HG03354 (cell line): ENCODE data around the gene ZMIZ1.

Experiments used
- ATAC-seq: cut with Tn5 transposase; IDR thresholded peaks from one replicate; pipeline ENCODE4 v1.9.1; 2021; ENCODE audit warnings: mild to moderate bottlenecking; ENCODE audit not compliant: unreplicated experiment, poor library complexity, severe bottlenecking

The ZMIZ1 gene

DNA sequence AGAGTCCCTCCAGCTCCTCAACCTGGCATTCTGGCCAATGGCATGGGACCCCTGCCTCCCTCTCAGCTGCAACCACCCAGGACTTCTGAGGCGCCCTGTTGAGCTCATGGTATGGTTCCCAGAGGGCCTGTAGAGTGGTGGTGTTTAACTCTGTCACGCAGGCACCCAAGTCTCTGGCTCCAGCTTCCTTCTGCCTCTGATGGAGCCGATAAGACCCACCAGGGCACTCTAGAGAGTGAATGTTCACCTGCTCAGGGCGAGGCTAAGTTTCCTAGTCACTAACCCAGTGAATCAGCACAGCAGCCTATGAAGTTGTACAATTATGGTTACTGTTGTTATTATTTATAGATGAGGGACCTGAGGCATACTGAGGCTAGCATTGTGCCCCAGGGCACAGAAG, 120.4 kb downstream of the ZMIZ1 start:
- no peak for ATAC-seq

DNA sequence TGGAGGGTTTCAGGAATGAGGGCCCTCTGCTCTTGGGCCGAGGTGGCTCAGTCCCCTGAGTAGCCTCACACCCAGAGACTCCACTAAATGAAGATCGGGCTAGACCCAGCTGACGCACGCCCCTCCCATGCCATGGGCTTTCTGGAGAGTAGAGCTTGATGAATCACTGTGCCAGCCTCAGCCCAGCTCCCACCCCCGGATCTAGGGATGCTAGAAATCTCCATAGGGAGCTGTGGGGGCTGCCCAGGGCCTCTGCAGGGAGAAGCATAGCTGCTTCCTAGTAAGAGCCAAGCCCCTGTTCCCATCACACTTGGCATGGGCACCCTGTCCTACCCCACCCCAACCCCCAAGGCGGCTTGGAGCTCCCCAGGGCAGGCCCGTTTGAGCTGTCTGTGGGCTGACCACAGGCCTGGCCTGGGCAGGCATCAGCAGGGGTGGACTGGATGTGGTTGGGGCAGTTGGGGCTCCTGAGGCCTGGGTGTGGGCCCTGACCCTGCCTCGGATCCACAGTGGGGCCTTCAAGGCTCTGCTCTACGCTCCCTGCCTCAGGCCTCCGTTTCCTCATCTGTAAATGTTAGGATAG, 121.2 kb downstream of the ZMIZ1 start:
- ATAC-seq, result no peak

DNA sequence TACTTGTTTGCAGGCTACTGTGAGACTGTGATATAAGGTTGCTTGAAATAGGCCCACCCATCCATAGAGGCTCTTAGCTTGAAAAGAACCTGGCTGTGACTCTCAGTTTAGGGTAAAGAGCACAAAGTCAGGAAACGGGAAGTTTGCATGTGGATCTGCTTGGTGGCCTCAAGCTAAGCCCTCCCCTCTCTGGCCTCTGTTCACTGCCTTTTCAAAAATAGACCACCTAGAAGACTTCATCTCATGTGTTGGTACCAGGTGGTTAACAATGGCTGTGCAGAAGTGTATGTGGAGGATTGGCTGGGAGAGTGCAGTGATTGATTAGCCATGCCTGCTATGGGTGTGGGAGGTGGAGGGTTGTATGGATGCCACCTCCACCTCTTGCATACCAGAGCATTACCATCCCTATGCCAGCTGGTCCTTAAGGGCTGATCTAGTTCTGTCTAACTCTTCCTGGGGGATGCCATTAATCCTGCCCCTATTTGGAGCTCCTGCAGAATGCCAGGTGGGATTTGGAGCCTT, 122.0 kb downstream of the ZMIZ1 start:
- no peak for ATAC-seq

DNA sequence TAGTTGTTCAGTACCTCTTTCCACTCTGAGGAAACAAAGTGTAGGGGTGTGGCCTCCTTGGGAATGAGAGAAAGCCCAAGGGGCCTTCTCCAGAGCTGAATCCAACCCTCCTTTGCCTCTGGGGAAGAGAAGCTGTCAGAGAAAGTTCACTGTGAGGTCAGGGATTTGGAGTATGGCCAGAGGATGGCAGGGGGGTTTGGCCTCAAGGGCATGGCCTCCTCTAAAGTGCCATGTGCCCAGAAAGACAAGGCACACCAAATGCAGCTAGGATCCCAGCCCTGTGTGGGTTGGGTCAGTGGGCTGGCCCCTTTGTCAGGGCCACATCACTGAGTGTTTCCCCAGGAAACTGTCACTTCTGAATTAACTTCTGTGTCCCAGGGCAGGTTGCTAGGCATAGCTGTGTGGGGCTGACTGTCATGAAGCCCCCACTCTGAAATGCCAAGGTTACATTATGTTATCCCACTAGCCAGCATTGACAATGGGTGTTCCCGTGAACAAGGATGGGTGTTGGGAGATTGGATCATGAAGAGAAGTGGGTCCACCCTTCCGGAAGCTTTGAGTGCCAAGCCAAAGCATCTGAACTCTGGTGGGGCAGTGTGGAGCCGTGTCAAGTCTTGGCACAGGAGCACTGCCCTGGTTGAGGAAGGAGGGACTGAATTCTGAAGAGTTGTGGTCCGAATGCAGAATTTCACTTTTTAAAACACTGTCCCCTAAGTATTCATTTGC, 123.3 kb downstream of the ZMIZ1 start:
- ATAC-seq, result no peak

DNA sequence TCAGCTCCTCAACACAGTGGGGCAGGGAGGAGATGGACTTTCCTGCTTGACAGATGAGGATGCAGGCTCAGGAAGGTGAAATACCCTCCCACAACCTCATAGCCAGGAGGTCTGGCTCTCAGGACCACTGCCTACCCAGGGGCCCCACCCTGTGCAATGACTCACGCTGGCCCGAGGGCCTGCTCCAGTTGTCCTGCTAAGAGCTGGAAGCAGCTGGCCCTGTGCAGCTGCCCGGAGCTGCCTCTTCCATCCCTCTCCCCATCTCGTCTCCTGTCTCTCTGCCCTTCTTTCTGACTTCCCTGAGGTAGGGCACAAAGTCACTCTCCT, 123.9 kb downstream of the ZMIZ1 start:
- no peak for ATAC-seq

DNA sequence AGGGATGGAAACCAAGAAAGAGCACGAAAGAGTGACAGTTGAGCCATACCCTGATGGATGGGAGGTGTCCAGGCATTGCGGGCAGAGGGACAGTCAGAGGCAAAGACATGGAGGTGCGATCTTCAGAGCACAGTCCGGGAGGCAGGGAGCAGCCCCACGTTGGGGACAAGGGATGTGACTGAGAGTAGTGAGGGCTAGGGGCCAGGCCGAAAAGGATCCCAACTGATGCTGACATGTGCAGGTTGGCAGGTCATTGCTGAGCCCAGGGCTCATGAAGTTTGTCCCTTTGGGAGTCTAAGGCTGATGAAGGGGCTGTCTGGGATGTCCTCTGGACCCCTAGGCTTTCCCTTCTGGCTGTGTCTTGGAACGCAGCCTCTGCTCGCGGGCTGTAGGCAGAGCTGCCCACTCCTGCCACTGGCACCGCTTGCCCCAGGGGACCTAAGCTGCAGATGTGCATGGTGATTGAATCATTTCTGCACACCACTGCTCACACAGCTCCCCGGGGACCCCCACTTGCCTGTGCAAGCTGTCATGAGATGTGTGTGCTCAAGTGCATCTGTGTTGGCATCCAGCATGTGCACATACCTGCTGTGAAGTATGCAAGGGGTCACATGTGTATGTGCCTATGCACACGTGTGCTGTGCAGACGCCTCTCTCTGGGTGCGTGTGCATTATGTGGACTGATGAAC, 125.1 kb downstream of the ZMIZ1 start:
- ATAC-seq, result no peak

DNA sequence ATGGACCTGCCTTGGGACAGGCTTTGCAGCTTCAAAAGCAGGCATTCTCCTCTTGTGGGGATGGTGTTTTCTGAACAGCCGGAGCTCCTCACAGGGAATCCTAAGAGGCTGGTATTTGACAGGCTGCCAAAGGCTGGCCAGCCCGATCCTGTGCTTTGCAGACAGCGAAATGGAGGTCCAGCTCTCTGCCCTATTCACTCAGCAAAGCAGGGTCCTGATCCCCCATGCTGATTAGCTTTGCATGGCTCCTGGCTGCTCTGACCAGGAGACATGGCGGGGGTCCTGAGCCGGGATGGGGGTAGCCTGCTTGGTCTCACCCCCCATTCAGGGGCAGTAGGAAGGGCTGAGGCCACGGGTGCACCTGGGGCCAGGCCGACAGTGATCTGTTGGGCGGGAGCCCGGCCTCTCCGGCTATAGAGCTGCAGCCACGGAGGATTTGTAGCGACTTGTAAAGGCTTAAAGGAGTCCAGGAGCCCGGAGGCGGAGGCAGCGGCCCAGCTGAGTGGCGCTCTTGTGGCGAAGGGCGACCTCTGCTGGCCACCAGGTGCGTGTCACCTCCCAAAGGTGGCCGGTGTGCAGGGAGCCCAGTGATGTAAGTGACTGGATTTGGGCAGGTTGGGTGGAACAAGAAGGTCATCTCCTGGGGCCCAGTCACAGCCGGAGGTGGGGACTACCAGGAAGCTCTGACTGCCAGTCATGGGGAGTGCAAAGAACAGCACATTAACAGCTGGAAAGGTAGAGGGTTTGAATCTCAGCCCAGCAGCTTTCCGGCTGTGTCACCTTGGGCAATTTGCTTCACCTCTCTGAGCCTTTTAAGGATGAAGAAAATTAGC, 126.5 kb downstream of the ZMIZ1 start:
- ATAC-seq, result peak; percentile 78

DNA sequence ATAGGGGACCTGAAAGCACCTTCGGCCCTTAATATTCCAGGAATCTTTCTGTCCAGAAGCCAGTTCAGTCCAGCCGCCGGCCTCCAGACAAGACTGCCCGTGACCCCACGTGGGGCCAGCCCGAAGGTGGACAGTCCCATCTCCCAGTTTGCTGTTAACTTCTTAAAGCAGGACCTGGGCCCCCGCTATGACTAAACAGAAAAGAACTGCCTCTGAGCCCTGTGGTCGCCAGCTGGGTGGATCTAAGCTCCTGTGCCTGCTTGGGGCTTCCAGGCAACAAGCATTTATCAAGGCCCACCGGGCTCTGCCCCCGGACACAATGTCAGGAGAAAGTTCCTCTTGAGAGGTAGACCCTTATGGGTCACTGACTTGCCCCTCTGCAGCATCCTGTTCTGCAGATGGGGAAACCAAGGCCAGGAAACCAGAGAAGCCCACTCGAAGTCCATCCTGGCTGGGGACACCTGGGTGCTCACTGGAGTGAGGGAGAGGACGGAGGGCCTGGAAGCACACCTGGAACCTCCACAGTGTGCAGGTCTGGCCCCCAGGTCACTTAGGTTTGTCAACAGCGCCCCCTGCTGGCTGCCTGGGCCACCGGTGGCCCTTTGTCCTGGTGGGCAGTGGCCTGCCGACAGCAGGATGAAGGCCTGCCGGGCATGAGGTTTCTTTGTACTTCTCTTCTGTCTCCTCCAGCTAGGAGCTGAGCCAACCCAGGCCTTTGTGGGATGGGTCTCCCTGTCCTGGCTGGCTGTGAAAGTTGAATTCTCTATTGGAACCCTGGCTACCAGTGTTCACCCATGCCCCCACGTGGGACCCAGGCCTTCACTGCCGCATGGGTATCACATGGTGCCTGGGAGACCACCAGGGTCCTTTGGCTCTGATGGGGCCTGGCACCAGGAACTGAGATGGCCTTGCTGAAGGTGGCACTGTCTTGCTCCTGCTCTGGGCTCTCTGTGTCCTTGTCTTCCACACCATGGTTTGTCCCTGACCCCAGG, 128.0 kb downstream of the ZMIZ1 start:
- ATAC-seq, result no peak

DNA sequence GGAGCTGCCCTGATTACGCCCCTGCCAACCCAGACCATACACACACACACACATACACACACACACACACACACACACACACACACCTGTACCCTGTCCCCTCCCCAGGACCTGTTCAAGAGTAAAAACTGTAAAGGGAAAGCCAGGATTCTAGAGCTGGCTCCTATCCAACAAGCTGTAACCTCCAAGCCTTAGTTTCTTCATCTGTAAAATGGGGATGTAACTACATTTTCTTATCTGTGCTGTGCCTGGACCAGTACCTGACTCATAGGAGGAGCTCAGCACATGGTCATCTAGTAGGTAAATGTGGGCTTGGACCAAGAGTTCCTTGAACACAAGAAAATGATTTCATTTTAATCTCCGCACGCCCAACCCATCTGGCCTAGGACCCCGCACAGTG, 128.8 kb downstream of the ZMIZ1 start:
- no peak for ATAC-seq

DNA sequence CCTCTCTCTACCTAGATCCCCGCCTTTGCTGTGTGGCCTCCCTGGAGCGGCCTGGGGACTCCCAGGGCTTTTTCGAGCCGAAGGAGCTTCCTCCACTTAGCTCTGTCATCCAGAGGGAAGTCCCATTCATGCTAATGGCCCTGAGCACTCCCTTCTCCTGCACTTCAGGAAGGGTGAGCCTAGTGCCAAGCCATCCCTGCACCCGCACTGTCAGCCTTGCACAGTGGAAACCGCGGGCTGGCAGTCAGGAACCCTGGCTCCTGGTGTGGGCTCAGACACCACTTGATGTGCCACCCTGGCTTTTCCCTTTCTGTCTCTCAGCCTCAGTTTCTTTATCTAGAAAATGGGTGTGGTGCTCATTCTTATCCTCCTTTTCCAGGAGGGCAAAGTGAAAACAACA, 131.6 kb downstream of the ZMIZ1 start:
- no peak for ATAC-seq

DNA sequence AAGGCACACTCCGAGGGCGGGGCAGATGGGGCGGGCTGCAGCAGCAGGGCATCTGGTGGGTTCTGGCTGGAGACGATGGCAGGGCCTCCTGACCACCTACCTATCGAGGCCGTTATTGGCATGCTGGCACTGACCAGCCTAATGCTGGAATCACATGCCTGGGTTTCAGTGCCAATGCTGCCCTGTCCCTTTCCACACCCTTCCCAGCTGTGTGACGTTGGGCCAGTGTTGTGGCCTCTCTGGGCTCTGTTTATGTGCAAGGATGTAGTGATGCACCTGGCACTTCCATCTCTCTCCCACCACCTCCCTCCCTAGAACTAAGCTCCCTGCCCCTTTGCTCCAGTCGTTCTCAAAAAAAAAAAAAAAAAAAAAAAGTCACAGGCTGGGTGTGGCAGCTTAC, 132.9 kb downstream of the ZMIZ1 start:
- ATAC-seq, result no peak

DNA sequence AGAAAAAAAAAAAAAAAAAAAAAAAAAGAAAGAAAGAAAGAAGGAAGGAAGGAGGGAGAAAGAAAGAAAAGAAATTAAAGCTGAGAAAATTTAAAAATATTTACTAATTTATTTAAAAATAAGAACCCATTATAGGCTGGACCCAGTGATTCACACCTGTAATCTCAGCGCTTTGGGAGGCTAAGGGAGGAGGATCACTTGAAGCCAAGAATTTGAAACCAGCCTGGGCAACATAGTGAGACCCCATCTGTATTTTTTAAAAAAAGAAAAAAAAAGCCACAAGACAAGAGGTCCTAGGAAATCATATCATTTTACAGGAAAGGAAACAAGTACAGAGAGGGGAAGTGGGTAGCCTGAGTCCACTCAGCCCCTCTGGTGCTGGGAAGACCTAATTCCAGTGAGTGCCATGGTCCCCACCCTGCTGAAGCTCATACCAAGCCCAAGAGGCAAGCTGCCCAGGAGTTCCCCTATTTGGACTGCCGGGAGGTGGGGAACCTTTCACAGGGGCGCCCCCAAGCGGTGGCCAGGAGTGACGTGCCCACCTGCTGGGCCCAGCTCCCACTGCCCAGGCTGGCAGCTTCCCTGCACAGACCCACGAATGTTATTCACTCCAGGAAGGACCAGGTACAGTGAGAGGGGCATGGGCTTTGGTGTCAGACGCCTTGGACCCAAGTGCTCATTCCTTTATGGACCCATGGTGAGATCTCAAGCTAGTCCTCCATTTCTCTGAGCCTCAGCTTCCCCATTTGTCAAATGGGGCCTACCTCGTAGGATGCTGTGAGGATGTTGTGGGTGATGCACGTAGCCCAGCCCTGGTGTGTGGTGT, 133.6 kb downstream of the ZMIZ1 start:
- ATAC-seq, result no peak

DNA sequence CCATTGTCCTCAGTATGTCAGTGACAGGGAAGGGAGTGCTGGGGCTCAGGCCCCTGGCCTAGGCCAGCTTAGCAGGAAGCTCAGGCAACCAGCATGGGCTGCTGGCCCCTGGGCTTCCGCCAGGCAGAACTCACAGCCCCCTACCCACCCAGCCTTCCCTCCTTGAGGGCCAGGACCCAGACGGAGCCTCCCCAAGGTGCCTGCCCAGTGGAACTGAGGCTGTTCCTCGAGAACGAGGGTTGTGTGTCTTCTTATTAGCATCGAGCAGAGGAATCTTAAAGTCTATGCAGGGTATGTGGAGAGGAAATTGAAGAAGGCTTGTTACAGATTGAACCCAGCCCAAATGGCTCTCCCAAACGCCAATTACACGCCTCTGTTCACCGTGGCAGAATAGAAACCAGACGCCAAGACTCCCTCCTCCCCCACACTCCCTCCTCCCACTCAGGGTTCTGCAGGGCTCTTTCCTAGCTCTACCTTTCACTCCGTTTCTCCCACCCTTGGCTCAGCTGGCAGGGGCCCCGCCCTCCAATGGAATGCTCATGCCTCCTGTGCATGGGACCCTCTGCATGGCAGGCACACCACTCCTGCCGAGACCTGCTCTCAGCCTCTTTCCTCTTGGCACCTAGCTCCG, 134.4 kb downstream of the ZMIZ1 start:
- no peak for ATAC-seq

DNA sequence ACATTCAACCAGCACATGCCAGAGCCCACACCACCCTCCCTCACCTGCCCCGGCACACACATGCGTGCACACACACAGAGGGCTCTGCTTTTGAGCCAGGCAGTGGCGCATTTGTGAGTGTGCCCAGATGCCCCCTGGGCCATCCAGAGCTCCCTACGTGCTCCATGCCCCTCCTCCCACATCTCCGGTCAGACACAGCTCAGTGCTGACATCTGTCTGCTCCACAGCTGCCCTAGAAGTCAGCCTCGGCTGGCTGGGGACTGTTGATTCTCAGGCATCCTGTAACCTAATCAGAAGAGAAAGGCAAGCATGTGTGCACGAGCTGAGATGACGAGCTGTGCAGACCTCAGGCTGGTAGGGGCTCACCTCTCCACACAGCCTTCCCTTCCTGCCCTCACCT, 135.1 kb downstream of the ZMIZ1 start:
- ATAC-seq, result no peak

DNA sequence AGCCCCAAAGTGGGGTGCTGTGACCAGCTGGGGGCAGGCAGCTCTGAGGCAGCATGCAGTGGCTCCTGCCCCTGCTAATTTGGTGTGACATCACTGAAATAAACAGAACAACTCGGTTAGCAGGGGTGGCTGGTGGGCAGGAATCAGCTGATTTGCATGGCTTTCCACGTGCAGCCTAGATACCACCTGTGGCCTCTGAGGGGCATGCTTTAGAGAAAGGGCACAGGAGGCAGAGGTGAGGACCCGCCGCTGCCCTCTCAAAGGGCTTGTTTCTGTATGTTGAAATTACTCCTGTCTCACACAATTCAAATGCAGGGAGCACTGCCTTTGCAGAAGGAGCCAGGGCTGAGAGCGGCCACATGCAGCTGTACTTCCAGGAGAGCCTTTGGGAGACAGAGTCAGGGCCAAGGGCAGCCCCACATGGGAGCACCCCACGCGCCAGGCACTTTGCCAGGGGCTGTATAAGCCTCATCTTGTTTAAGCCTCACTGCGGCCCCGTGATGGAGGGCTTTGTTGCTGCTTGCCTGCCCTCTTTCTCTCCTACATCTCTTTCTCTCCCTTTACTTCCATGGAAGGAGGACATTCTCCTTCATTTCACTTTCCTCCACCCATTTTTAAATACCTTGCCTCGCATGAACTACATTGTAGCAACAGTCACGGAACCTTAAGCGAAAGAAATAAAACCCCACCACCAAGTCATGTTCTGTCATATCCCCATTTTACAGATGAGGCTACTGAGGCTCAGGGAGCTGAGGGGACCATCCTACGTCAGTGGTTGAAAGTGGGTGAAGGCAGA, 137.7 kb downstream of the ZMIZ1 start:
- ATAC-seq, result no peak

DNA sequence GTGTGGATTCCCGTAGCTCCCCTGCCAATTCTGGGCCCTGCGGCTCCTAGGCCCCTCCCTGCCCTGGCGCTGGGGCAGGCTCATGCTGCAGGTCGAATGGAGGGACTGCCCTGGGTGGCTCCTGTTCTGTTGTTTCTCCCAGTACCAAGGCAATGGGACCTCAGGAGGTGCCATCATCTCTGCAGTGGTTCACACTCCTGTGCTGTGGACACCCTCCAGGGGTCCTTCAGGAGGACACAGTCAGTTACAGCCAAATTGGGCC, 138.3 kb downstream of the ZMIZ1 start:
- no peak for ATAC-seq

DNA sequence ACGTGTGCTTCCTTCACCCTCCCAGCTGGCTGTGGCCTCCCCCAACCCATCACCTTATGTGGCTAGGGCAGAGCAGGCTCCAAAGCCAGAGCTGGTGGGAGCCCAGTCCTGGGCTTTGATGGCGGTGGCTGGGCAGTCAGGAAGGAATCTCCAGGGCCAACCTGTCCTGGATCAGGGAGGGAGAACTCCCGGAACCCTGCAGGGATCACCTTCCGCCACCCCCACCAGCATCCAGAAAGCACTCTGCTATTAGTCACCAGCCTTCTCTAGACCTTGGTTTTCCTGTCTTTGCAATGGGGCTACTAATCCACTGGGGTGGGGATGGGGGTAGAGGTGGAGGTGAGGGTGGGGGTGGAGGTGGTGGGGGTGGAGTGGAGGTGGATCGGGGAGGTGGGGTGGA, 139.0 kb downstream of the ZMIZ1 start:
- no peak for ATAC-seq
